ENCODE data around the gene ACACA.

DNA sequence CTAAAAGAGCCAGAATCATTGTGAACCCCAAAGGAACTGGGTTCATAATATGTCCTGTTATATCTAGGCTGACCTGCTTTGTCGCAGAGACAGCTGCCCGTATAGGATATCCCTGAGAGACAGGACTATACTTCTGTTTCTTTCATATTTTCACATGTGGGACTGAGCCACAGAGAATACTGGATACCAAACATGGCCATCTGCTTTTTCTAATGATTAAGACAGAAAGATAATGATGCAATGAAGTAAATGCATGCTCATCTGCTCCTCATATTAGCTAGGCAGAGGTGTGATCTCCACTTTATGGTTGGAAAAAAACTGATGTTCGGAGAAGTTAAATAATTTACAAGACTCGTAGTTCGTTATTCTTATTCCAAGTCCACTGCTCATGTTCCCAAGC is 297.5 kb downstream of the ACACA start:
- TF ChIP-seq EZH2phosphoT487 (IDR thresholded peaks at IDR 0.05; ENCODE audit: low read length) (no peak), EZH2 (optimal IDR thresholded peaks at IDR 0.05; ENCODE audit: low read depth, low read length) (no peak)
- TF ChIP-seq, protein P1, sequence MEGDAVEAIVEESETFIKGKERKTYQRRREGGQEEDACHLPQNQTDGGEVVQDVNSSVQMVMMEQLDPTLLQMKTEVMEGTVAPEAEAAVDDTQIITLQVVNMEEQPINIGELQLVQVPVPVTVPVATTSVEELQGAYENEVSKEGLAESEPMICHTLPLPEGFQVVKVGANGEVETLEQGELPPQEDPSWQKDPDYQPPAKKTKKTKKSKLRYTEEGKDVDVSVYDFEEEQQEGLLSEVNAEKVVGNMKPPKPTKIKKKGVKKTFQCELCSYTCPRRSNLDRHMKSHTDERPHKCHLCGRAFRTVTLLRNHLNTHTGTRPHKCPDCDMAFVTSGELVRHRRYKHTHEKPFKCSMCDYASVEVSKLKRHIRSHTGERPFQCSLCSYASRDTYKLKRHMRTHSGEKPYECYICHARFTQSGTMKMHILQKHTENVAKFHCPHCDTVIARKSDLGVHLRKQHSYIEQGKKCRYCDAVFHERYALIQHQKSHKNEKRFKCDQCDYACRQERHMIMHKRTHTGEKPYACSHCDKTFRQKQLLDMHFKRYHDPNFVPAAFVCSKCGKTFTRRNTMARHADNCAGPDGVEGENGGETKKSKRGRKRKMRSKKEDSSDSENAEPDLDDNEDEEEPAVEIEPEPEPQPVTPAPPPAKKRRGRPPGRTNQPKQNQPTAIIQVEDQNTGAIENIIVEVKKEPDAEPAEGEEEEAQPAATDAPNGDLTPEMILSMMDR (IDR thresholded peaks at IDR 0.05; ENCODE audit: low read length): no peak

Data from MM.1S (cell line).